GM12892 (cell line): ENCODE data around the gene ZNF442.
"Not testable (repeated sequence)": the region's sequence is repeated elsewhere in the genome, so short reads cannot be mapped to it uniquely, and the experiment has no call there.

Source experiments
- POLR2A ChIP-seq: IDR thresholded peaks from 2 replicates; pipeline ENCODE4 v1.6.1; 2011; ENCODE audit warnings: low read depth, low read length, control low read depth
- POLR2AphosphoS5 ChIP-seq: IDR thresholded peaks from 2 replicates; pipeline ENCODE4 v1.6.1; 2011; ENCODE audit warnings: low read depth, low read length, control low read depth

GRCh38 chr19:12308891-12309290 lies 56.6 kb downstream of the ZNF442 start:
- TF ChIP-seq POLR2A, POLR2AphosphoS5: not testable (repeated sequence)
